GM08714 (cell line): Measurements from ENCODE around the gene ADD1.
A peak's percentile ranks its signal among the peaks of the same experiment; 100 is the strongest.

Experiments used
- H3K4me3 ChIP-seq: fragments of 200-500 bp; sonication (Bioruptor generic); 2 replicates; pipeline ENCODE4 v1.5.1; 2014; ENCODE audit warnings: mild to moderate bottlenecking, low read length, inconsistent platforms
- ZNF274 ChIP-seq: IDR thresholded peaks from 2 replicates; pipeline ENCODE4 v1.6.1; 2012; ENCODE audit warnings: mild to moderate bottlenecking, low read depth, low read length

Gene ADD1

GRCh38 chr4:2861631-2862436 lies 18.2 kb downstream of the ADD1 start:
- TF ChIP-seq ZNF274 = no peak
- no peak overlapping the region; the same call in 1 of the 2 replicates for H3K4me3 ChIP-seq

GRCh38 chr4:2862528-2862927 lies 18.9 kb downstream of the ADD1 start:
- TF ChIP-seq ZNF274 = no peak
- H3K4me3 ChIP-seq = peak overlapping the region; percentile 45; the same call in 1 of the 2 replicates

GRCh38 chr4:2863649-2864048 lies 20.0 kb downstream of the ADD1 start:
- no peak for TF ChIP-seq ZNF274
- H3K4me3 ChIP-seq = no peak overlapping the region

- TF ChIP-seq ZNF274 = no peak
- H3K4me3 ChIP-seq = no peak overlapping the region
Observed at GRCh38 chr4:2865196-2865780, 21.6 kb downstream of the ADD1 start.

GRCh38 chr4:2866160-2866861 lies 22.7 kb downstream of the ADD1 start:
- TF ChIP-seq ZNF274 = no peak
- no peak overlapping the region for H3K4me3 ChIP-seq

GRCh38 chr4:2866891-2867290 lies 23.2 kb downstream of the ADD1 start:
- H3K4me3 ChIP-seq = no peak overlapping the region
- TF ChIP-seq ZNF274 = no peak

- no peak for TF ChIP-seq ZNF274
- no peak overlapping the region for H3K4me3 ChIP-seq
Observed at GRCh38 chr4:2867758-2868491, 24.3 kb downstream of the ADD1 start.

- H3K4me3 ChIP-seq = no peak overlapping the region
- no peak for TF ChIP-seq ZNF274
Observed at GRCh38 chr4:2868877-2869487, 25.3 kb downstream of the ADD1 start.

- no peak for TF ChIP-seq ZNF274
- no peak overlapping the region for H3K4me3 ChIP-seq
Observed at GRCh38 chr4:2869659-2870058, 26.0 kb downstream of the ADD1 start.

GRCh38 chr4:2870082-2870481 lies 26.4 kb downstream of the ADD1 start:
- no peak for TF ChIP-seq ZNF274
- H3K4me3 ChIP-seq = no peak overlapping the region

GRCh38 chr4:2871466-2871865 lies 27.8 kb downstream of the ADD1 start:
- no peak for TF ChIP-seq ZNF274
- no peak overlapping the region for H3K4me3 ChIP-seq

- H3K4me3 ChIP-seq = no peak overlapping the region
- no peak for TF ChIP-seq ZNF274
Observed at GRCh38 chr4:2871911-2872310, 28.3 kb downstream of the ADD1 start.

- no peak overlapping the region for H3K4me3 ChIP-seq
- no peak for TF ChIP-seq ZNF274
Observed at GRCh38 chr4:2873329-2873728, 29.7 kb downstream of the ADD1 start.

- no peak for TF ChIP-seq ZNF274
- no peak overlapping the region for H3K4me3 ChIP-seq
Observed at GRCh38 chr4:2874861-2875260, 31.2 kb downstream of the ADD1 start.

GRCh38 chr4:2875556-2875955 lies 31.9 kb downstream of the ADD1 start:
- no peak for TF ChIP-seq ZNF274
- H3K4me3 ChIP-seq = no peak overlapping the region
